GM12801 (cell line): ENCODE measurements around the gene SLC25A21.

Source experiments
- TF ChIP-seq, protein P1 (sequence below): IDR thresholded peaks from one replicate; pipeline ENCODE4 v1.5.1; 2011; ENCODE audit warnings: control low read depth; ENCODE audit not compliant: insufficient read length; ENCODE audit errors: extremely low read depth

SLC25A21 gene

DNA sequence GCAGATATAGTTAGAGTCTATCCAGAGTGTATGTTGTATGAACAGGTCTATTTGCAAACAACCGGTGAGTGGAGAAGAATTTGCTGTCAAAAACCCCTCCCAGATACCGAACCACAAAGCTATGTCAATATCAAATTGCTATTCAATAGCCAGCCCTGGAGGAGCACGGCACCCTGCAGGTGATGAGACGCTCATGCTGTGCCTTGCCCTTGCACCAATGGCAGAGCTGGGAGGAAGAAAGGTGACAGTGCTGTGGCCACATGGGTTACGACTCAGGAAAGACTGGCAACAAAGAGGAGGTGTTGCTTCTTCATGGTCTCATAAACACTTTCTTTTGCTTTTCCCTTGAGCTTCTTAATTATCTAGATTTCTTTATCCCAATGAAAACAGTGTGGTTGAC lies 455.0 kb downstream of the SLC25A21 start:
- TF ChIP-seq, protein P1, sequence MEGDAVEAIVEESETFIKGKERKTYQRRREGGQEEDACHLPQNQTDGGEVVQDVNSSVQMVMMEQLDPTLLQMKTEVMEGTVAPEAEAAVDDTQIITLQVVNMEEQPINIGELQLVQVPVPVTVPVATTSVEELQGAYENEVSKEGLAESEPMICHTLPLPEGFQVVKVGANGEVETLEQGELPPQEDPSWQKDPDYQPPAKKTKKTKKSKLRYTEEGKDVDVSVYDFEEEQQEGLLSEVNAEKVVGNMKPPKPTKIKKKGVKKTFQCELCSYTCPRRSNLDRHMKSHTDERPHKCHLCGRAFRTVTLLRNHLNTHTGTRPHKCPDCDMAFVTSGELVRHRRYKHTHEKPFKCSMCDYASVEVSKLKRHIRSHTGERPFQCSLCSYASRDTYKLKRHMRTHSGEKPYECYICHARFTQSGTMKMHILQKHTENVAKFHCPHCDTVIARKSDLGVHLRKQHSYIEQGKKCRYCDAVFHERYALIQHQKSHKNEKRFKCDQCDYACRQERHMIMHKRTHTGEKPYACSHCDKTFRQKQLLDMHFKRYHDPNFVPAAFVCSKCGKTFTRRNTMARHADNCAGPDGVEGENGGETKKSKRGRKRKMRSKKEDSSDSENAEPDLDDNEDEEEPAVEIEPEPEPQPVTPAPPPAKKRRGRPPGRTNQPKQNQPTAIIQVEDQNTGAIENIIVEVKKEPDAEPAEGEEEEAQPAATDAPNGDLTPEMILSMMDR: no peak

DNA sequence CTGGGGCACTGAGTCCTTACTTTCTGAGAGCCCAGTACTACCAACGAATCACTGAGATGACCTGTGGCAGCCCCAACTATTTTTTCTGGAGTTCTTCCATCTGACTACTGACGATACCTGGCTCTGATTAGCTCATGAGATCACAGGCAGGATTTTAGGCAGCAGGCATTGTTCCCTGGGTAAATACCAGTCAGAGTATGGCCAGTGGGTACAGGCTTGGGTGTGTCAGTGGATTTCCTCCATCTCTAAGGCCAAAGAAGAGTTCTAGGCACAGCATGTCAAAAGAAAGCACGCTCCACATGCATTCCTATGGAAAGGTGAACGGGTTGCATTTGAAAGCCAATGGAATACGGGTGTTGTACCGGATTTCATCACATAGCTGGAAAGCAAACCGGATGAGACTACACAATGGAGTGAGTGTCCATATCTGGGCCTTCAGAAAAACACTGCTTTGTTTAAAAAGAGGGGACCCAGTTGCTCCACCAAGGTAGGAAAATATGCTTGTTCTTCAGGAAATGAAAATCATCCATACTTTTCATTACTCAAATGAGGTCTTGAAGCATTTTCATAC lies 455.7 kb downstream of the SLC25A21 start:
- TF ChIP-seq, protein P1: no peak

DNA sequence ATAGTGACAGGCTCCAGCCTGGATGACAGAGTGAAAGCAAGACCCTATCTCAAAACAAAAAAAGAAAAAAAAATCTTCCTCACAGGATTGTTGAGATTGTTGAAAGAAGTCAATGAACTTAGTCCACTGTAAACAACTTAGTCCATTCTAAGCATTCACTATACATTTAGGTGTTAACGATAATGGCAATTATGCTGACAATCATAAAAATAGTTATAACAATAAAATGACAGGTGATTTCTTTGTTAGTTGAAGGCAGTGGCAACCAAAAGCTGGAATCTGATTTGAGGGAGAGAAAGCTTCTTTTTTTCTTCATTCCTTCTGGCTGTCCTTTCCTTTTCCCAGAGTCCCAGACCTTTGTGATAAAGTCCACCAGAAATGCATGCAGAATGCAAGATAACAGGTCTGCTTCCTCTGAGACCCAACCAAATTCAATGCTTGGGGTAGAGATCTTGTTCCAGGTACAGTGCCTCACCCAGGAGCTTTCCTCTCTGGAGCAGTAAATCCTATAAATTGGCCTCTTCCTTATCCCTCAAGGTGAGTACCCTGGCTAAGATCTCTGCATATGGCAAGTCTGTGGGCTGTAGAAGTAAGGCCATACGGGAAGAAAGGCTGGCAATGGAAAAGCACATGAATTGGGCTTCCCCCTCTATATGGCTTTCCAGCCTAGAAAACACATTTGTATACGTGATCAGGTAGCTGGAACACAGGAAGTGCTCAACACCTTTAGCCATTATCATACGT lies 458.3 kb downstream of the SLC25A21 start:
- TF ChIP-seq, protein P1: no peak

DNA sequence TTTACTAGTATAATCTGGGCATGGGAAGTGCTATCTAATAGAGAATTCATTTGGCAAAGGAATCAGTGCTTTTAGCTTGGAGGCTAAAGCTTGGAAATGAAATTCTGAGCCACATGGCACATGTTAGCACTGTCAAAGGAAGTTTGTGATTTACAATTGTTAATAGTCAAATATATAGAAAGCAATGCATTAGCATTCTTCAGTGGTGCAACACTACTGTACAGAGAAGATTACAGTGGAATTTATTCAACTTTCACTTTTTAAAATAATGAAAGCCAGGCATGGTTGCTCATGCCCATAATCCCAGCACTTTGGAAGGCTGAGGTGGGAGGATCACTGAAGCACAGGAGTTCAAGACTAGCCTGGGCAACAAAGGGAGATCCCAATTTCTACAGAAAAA lies 464.8 kb downstream of the SLC25A21 start:
- TF ChIP-seq, protein P1: no peak

DNA sequence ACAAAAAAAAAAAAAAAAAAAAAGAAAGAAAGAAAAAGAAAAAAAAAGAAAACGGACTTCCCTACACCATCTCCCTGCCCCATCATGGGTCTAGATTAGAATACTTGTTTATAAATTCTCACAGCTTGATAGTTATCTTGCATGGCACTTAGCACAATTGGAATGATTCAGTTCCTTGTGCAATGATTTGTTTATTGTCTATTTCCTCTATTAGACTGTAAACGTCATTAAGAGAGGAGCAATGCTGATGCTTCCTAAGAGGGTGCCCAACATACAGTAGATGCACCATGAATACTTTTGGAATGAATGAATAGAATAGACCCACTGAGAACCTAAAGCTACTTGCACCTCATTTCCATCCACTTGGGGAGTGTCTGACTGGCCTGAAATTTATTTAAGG lies 469.9 kb downstream of the SLC25A21 start:
- TF ChIP-seq, protein P1: no peak

DNA sequence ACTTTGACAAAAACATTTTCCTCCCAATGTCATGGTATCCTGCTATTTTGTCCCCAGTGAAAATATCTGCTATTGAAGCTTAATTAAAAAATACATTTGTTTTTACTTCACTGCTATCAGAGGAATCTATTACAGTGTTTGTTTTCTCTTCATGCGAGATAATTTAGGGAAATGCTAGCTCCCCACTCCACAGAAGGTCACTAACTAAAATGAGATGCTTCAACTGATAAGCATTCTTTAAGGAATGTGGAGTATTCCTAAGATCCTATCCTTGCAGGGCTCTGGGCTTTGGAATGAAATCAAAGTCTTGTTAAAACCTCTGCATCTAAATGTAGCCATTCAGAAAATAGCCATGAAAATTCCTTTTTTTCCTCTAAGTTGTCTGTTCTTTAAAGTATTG lies 471.3 kb downstream of the SLC25A21 start:
- TF ChIP-seq, protein P1: no peak

DNA sequence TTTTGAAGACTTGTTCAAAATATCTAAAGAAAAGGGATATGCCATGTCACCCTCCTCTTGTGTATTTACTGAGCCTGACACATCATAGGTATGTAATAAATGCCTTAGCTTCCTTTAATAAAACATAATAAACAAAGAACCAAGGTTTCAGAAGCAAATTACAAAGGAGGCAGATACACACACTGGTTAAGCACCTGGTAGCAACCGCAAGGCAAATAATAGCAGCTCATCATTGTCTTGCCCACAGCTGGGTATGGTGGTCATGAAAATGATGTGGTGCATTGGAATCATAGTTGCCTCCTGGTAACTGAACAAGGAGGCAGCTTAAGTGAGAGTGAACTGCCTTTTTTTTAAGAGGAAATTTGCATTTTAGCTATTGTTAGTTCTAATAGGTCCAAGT lies 471.8 kb downstream of the SLC25A21 start:
- TF ChIP-seq, protein P1: no peak
